HepG2 (cell line): ENCODE results near the gene PRM3. TPM values are rescaled to one million over a fixed set of nuclear protein-coding genes. Genes with fewer than 3 reads are reported as not detected.

Experiments used
- ATAC-seq: fragments of 200-7000 bp; cut with Tn5 transposase; 3 replicates; pipeline ENCODE4 v1.9.1; 2020; ENCODE audit warnings: mild to moderate bottlenecking, moderate library complexity
- BruUV-seq: library from RNA; stranded (reverse); fragments of 400-500 nt; replicated peaks from 2 replicates; lab custom pipeline; 2021; lab: Mats Ljungman, UMichigan
- CTCF ChIA-PET: fragments of 300-600 bp; formaldehyde crosslinking; extraction: SDS; loops from one replicate; lab custom pipeline; 2021; ENCODE audit warnings: low total read pairs, inconsistent platforms, low intra/inter-chr PET ratio; lab: Yijun Ruan, JAX
- POLR2A ChIA-PET: fragments of 350-600 bp; sonication (Branson Sonifier 250); formaldehyde crosslinking; loops from one replicate; lab custom pipeline; 2020; ENCODE audit warnings: antibody characterized with exemption, inconsistent platforms; lab: Yijun Ruan, JAX
- DNase-seq: peaks from one replicate; pipeline ENCODE4 v3.0.0-alpha.2; 2015; ENCODE audit warnings: low spot score
- FAIRE-seq: peaks from 3 replicates; lab custom pipeline; 2011; peaks lifted over from hg19 to GRCh38; lab: Jason Lieb, UNC
- H2AFZ ChIP-seq: one replicate; pipeline ENCODE4 v1.6.1; 2011; ENCODE audit warnings: low read length, inconsistent platforms
- H3K27ac ChIP-seq: fragments of 300-600 bp; 3 replicates; pipeline ENCODE4 v1.8.0; 2011; ENCODE audit warnings: mixed run types, mild to moderate bottlenecking, mixed read lengths, low read length, inconsistent platforms; ENCODE audit not compliant: insufficient read depth; ENCODE audit errors: extremely low read length
- H3K27me3 ChIP-seq, 2 experiments: fragments of 200-600 bp in 1 of 2; 2 replicates in 1 of 2; 3 replicates in 1 of 2; pipeline versions ENCODE4 v1.6.0 to v1.8.0; 2011; ENCODE audit warnings: low read length in 2 of 2, mild to moderate bottlenecking in 2 of 2, moderate library complexity in 2 of 2, inconsistent platforms in 1 of 2; ENCODE audit not compliant: insufficient read depth in 2 of 2, control insufficient read depth in 1 of 2
- H3K36me3 ChIP-seq, 2 experiments: fragments of 200-600 bp in 1 of 2; replicated peaks in 1 of 2; 2 replicates in 1 of 2; 3 replicates in 1 of 2; pipeline versions ENCODE4 v1.5.1 to v1.8.0; 2011; ENCODE audit warnings: low read length in 2 of 2, inconsistent platforms in 1 of 2; ENCODE audit not compliant: insufficient read depth in 2 of 2, control insufficient read depth in 1 of 2
- H3K4me1 ChIP-seq: 2 replicates; pipeline ENCODE4 v1.5.1; 2012; ENCODE audit warnings: low read length, inconsistent platforms; ENCODE audit not compliant: insufficient read depth
- H3K4me2 ChIP-seq: 2 replicates; pipeline ENCODE4 v1.6.0; 2011; ENCODE audit warnings: low read depth, low read length, inconsistent platforms
- H3K4me3 ChIP-seq, 3 experiments: fragments of 200-600 bp in 1 of 3; sonication (generic), shearing (Covaris generic) in 1 of 3; replicated peaks in 1 of 3; 2 replicates each; pipeline ENCODE4 v1.5.1; 2011 to 2016; ENCODE audit warnings: low read length in 3 of 3, inconsistent platforms in 2 of 3, low read depth in 2 of 3, mild to moderate bottlenecking in 2 of 3, control low read depth in 1 of 3, mixed read lengths in 1 of 3; ENCODE audit not compliant: insufficient read depth in 1 of 3
- H3K79me2 ChIP-seq: one replicate; pipeline ENCODE4 v1.6.1; 2011; ENCODE audit warnings: low read length, inconsistent platforms; ENCODE audit not compliant: insufficient read depth
- H3K9ac ChIP-seq: 2 replicates; pipeline ENCODE4 v1.6.0; 2011; ENCODE audit warnings: mild to moderate bottlenecking, low read depth, low read length, inconsistent platforms; ENCODE audit not compliant: insufficient read depth
- H3K9me3 ChIP-seq: 2 replicates; pipeline ENCODE4 v1.5.1; 2012; ENCODE audit warnings: mild to moderate bottlenecking, low read length
- H4K20me1 ChIP-seq: 2 replicates; pipeline ENCODE4 v1.6.0; 2011; ENCODE audit warnings: inconsistent platforms, mild to moderate bottlenecking, low read length, moderate library complexity; ENCODE audit not compliant: insufficient read depth
- GATA4 ChIP-seq: sonication (generic); IDR thresholded peaks from 2 replicates; pipeline ENCODE4 v1.6.1; 2016; ENCODE audit warnings: antibody characterized with exemption, low read depth, borderline replicate concordance
- HOXA9 ChIP-seq: sonication (generic); formaldehyde crosslinking; IDR thresholded peaks from 2 replicates; pipeline ENCODE4 v1.8.1; 2022; ENCODE audit warnings: missing genetic modification reagents, mild to moderate bottlenecking, moderate library complexity, borderline replicate concordance
- MAFK ChIP-seq, 2 experiments: IDR thresholded peaks in 1 of 2; conservative IDR thresholded peaks in 1 of 2; 2 replicates each; pipeline ENCODE4 v1.6.1; 2011; ENCODE audit warnings: improper control_type of control experiment in 2 of 2, low read length in 2 of 2
- MED8 ChIP-seq: sonication (generic); formaldehyde crosslinking; IDR thresholded peaks from 2 replicates; pipeline ENCODE4 v1.8.1; 2023; ENCODE audit warnings: mild to moderate bottlenecking, missing genetic modification reagents; ENCODE audit not compliant: insufficient replicate concordance
- MIER2 ChIP-seq: IDR thresholded peaks from 2 replicates; pipeline ENCODE4 v1.6.1; 2016; ENCODE audit warnings: missing biosample characterization, missing genetic modification reagents
- STAG1 ChIP-seq: sonication (generic); formaldehyde crosslinking; IDR thresholded peaks from 2 replicates; pipeline ENCODE4 v1.4.0; 2020; ENCODE audit warnings: missing genetic modification reagents
- ZFYVE20 ChIP-seq: sonication (generic); formaldehyde crosslinking; IDR thresholded peaks from 2 replicates; pipeline ENCODE4 v1.8.0; 2023; ENCODE audit warnings: low read depth, mild to moderate bottlenecking, moderate library complexity, missing genetic modification reagents, borderline replicate concordance
- ZNF160 ChIP-seq: sonication (generic); formaldehyde crosslinking; IDR thresholded peaks from 2 replicates; pipeline ENCODE4 v1.8.0; 2022; ENCODE audit warnings: mild to moderate bottlenecking, inconsistent platforms, missing genetic modification reagents
- ZNF652 ChIP-seq: IDR thresholded peaks from 2 replicates; pipeline ENCODE4 v1.6.1; 2016; ENCODE audit warnings: low read depth, borderline replicate concordance
- WGBS: methylation state at CpG from one replicate; pipeline ENCODE4 v1.1.6; 2017; ENCODE audit warnings: low lambda C conversion rate; 5-methylcytosine and 5-hydroxymethylcytosine counted together
- in situ Hi-C: cut with HindIII; loops from 2 replicates; pipeline ENCODE4 v1.10.0; 2017; ENCODE audit warnings: low pct_unique_long_range_greater_than_20kb; ENCODE audit not compliant: extremely low pct_ligation_motif_present
- intact Hi-C: fragments of 100-400 bp; cut with micrococcal nuclease; formaldehyde crosslinking; loops from one replicate; pipeline ENCODE4 v1.10.0; 2022; ENCODE audit not compliant: unreplicated experiment
- polyA plus RNA-seq, 8 experiments: library from polyadenylated mRNA; depleted of rRNA in 3 of 8; stranded (reverse) in 7 of 8; unstranded in 1 of 8; fragments of >200 nt; fragmentation: Illumina TruSeq in 4 of 8; extraction: Trizol in 4 of 8; gene quantifications; 2 replicates each; pipeline versions ENCODE4 v1.2.1 to v1.2.3, GENCODE V29; 2011 to 2016; ENCODE audit warnings: low read depth in 4 of 8, missing spikeins in 1 of 8, mixed read lengths in 1 of 8; ENCODE audit not compliant: insufficient read depth in 1 of 8
- total RNA-seq, 5 experiments: library from RNA; depleted of rRNA; stranded (reverse); fragments of >200 nt; fragmentation: Illumina TruSeq; extraction: Trizol; gene quantifications; 2 replicates each; pipeline ENCODE4 v1.2.3, GENCODE V29; 2016; ENCODE audit warnings: low read depth in 1 of 5
- TF ChIP-seq, protein P1 (sequence below): sonication (generic); formaldehyde crosslinking; IDR thresholded peaks from 2 replicates; pipeline ENCODE4 v1.9.0; 2022; ENCODE audit warnings: low read depth, missing genetic modification reagents
- TF ChIP-seq, protein P2 (sequence below): IDR thresholded peaks from 2 replicates; pipeline ENCODE4 v1.6.1; 2016
- TF ChIP-seq, protein P3 (sequence below): sonication (generic); formaldehyde crosslinking; IDR thresholded peaks from 2 replicates; pipeline ENCODE4 v1.4.0; 2020; ENCODE audit warnings: missing genetic modification reagents, borderline replicate concordance
- TF ChIP-seq, protein P4 (sequence below): sonication (generic); formaldehyde crosslinking; IDR thresholded peaks from 2 replicates; pipeline ENCODE4 v1.4.0; 2020; ENCODE audit warnings: missing genetic modification reagents

PRM3 gene
- total and polyA plus RNA-seq, 2 of the 13 experiments (the other 11 are each of a cell fraction or from before 2014, with no cell fraction given): not detected

DNA sequence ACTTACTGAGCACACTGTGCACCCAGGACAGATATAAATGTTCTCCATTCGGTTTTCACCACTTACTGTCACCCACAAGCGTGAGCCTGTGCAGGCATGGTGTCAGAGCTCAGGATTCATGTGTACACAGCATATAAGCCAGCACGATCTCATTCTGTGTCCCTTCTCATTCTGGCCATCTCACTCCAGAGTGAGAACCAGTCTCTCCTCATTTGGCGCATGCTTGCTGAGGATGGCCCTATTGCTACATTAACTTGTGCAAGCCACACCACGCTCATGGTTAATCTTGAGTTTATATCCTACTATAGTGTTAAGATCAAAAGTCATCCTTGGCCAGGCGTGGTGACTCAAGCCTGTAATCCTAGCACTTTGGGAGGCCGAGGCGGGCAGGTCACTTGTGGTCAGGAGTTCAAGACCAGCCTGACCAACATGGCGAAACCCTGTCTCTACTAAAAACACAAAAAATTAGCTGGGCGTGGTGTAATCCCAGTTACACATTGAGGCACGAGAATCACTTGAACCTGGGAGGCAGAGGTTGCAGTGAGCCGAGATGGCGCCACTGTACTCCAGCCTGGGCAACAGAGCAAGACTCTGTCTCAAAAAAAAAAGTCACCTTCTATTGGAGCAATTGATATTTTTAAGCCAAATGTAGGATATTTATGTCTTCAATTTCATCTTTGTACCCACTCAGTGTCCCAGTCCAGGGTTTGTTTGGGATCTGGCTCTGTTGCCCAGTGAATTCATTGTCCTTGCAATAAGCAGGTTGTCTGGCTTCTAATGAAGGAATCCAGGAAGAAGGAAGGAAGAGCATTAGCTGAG, 38.3 kb downstream of the PRM3 start (continued):
- TF ChIP-seq, protein P1, sequence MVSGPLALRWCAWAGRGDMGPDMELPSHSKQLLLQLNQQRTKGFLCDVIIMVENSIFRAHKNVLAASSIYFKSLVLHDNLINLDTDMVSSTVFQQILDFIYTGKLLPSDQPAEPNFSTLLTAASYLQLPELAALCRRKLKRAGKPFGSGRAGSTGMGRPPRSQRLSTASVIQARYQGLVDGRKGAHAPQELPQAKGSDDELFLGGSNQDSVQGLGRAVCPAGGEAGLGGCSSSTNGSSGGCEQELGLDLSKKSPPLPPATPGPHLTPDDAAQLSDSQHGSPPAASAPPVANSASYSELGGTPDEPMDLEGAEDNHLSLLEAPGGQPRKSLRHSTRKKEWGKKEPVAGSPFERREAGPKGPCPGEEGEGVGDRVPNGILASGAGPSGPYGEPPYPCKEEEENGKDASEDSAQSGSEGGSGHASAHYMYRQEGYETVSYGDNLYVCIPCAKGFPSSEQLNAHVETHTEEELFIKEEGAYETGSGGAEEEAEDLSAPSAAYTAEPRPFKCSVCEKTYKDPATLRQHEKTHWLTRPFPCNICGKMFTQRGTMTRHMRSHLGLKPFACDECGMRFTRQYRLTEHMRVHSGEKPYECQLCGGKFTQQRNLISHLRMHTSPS (CRISPR knock-in tag): no peak
- TF ChIP-seq HOXA9 (CRISPR knock-in tag) (no peak), ZNF652 (no peak), GATA4 (no peak), MED8 (no peak)

DNA sequence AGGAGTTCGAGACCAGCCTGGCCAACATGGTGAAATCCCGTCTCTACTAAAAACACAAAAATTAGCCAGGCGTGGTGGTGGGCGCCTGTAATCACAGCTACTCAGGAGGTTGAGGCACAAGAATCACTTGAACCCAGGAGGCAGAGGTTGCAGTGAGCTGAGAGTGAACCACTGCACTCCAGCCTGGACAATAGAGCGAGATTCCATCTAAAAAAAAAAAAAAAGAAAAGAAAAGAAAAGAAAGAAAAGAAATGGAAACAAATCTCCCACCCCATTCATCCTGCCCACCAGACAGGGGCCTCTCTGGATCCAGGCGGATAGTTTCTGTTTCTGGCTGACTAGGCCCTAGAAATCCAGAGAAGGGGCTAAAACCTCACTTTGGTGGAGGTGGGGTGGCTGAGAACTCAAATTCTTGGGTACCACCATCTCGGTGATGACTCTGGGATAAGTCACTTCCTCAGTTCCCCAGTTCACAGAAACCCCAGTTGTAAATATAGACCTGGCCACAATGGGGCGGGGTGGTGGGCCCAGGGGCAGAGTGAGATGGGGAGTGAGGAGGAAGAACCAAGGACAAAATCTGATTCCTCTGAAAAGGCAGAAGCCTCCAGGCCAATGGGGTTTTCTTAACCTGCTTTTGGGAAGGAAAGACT, 39.6 kb downstream of the PRM3 start:
- in situ Hi-C loops: no loop called here
- Histone ChIP-seq H3K4me3 (no peak overlapping the region), H3K9me3 (no peaks in the 10 kb centered on the region), H3K4me2 (no peak overlapping the region), H3K4me1 (peaks cover 29% of the 10 kb centered on the region), H3K27me3 (peaks cover 1 to 15% of the 10 kb centered on the region in 2 experiments; a peak in 3 of 5 replicates), H3K27ac (no peak overlapping the region), H4K20me1 (no peaks in the 10 kb centered on the region), H3K36me3 (no peaks in the 10 kb centered on the region), H3K9ac (no peak overlapping the region), H2AFZ (no peak overlapping the region), H3K79me2 (no peaks in the 10 kb centered on the region)
- intact Hi-C loops: no loop called here
- no peak for FAIRE-seq
- POLR2A ChIA-PET: interaction anchor here (1.0 kb wide), 1 partner anchor 22 kb away, joined by 3 read pairs; the partner anchor contains the start of gene SOCS1
- CTCF ChIA-PET: no interaction called here
- 0 out of 3 replicates have a peak, but pooled peaks have one; percentile 9 for ATAC-seq
- 0 out of 2 replicates have a peak, but pooled peaks have one; percentile 11 for TF ChIP-seq STAG1 (CRISPR knock-in tag)
- TF ChIP-seq, protein P2, sequence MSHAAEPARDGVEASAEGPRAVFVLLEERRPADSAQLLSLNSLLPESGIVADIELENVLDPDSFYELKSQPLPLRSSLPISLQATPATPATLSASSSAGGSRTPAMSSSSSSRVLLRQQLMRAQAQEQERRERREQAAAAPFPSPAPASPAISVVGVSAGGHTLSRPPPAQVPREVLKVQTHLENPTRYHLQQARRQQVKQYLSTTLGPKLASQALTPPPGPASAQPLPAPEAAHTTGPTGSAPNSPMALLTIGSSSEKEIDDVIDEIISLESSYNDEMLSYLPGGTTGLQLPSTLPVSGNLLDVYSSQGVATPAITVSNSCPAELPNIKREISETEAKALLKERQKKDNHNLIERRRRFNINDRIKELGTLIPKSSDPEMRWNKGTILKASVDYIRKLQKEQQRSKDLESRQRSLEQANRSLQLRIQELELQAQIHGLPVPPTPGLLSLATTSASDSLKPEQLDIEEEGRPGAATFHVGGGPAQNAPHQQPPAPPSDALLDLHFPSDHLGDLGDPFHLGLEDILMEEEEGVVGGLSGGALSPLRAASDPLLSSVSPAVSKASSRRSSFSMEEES (CRISPR knock-in tag): no peak
- no peak for TF ChIP-seq MAFK (conservative IDR thresholded peaks at IDR 0.05 in 1 of 2, IDR thresholded peaks at IDR 0.05 in 1 of 2; ENCODE audit: low read length in 2 of 2)
- TF ChIP-seq ZFYVE20: no peak
- TF ChIP-seq ZNF160 (CRISPR knock-in tag): no peak
- TF ChIP-seq, protein P3, sequence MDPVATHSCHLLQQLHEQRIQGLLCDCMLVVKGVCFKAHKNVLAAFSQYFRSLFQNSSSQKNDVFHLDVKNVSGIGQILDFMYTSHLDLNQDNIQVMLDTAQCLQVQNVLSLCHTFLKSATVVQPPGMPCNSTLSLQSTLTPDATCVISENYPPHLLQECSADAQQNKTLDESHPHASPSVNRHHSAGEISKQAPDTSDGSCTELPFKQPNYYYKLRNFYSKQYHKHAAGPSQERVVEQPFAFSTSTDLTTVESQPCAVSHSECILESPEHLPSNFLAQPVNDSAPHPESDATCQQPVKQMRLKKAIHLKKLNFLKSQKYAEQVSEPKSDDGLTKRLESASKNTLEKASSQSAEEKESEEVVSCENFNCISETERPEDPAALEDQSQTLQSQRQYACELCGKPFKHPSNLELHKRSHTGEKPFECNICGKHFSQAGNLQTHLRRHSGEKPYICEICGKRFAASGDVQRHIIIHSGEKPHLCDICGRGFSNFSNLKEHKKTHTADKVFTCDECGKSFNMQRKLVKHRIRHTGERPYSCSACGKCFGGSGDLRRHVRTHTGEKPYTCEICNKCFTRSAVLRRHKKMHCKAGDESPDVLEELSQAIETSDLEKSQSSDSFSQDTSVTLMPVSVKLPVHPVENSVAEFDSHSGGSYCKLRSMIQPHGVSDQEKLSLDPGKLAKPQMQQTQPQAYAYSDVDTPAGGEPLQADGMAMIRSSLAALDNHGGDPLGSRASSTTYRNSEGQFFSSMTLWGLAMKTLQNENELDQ (CRISPR knock-in tag): no peak
- TF ChIP-seq MIER2 (CRISPR knock-in tag): no peak
- TF ChIP-seq, protein P4, sequence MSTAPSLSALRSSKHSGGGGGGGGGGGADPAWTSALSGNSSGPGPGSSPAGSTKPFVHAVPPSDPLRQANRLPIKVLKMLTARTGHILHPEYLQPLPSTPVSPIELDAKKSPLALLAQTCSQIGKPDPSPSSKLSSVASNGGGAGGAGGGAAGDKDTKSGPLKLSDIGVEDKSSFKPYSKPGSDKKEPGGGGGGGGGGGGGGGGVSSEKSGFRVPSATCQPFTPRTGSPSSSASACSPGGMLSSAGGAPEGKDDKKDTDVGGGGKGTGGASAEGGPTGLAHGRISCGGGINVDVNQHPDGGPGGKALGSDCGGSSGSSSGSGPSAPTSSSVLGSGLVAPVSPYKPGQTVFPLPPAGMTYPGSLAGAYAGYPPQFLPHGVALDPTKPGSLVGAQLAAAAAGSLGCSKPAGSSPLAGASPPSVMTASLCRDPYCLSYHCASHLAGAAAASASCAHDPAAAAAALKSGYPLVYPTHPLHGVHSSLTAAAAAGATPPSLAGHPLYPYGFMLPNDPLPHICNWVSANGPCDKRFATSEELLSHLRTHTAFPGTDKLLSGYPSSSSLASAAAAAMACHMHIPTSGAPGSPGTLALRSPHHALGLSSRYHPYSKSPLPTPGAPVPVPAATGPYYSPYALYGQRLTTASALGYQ (CRISPR knock-in tag): no peak
- WGBS: 37% methylated on average over 8 of the region's 8 CpGs
- DNase-seq: no peak
- BruUV-seq: no TSS peak
